SK-N-SH (cell line): ENCODE data around the gene PGAM2. TPM values are rescaled to one million over a fixed set of nuclear protein-coding genes. Genes with fewer than 3 reads are reported as not detected.

ENCODE experiments used
- CTCF ChIA-PET: fragments of 300-600, 350-600 bp; formaldehyde crosslinking; extraction: SDS; loops from one replicate; lab custom pipeline; 2021; lab: Yijun Ruan, JAX
- POLR2A ChIA-PET: fragments of 350-600 bp; sonication (Branson Sonifier 250); formaldehyde crosslinking; extraction: SDS; loops from one replicate; lab custom pipeline; 2020; ENCODE audit warnings: antibody characterized with exemption, inconsistent platforms; lab: Yijun Ruan, JAX
- DNase-seq: peaks from one replicate; pipeline ENCODE4 v3.0.0; 2012
- H2AFZ ChIP-seq: fragments of 200-600 bp; sonication (generic); 2 replicates; pipeline ENCODE4 v1.8.1; 2016; ENCODE audit warnings: antibody characterized with exemption, mild to moderate bottlenecking, low read depth
- H3F3A ChIP-seq: fragments of 200-600 bp; sonication (generic); replicated peaks from 2 replicates; pipeline ENCODE3; 2016; ENCODE audit warnings: antibody characterized with exemption, mild to moderate bottlenecking; ENCODE audit not compliant: insufficient read depth
- H3K27ac ChIP-seq, 2 experiments: fragments of 200-500 bp in 1 of 2; fragments of 200-600 bp in 1 of 2; sonication (Bioruptor generic) in 1 of 2; sonication (generic), shearing (Covaris generic) in 1 of 2; 2 replicates each; pipeline versions ENCODE4 v1.5.1 to v1.6.1; 2014 to 2016; ENCODE audit warnings: low read depth in 2 of 2, inconsistent platforms in 1 of 2, low read length in 1 of 2, mild to moderate bottlenecking in 1 of 2, mixed read lengths in 1 of 2
- H3K27me3 ChIP-seq: fragments of 200-600 bp; sonication (generic), shearing (Covaris generic); 2 replicates; pipeline ENCODE4 v1.6.1; 2016; ENCODE audit warnings: mixed run types; ENCODE audit not compliant: insufficient read depth
- H3K36me3 ChIP-seq, 2 experiments: fragments of 200-500 bp in 1 of 2; fragments of 200-600 bp in 1 of 2; sonication (Bioruptor generic) in 1 of 2; sonication (generic) in 1 of 2; replicated peaks in 1 of 2; 2 replicates each; pipeline versions ENCODE3 to v1.5.1; 2014 to 2016; ENCODE audit warnings: low read length in 1 of 2, mild to moderate bottlenecking in 1 of 2; ENCODE audit not compliant: insufficient read depth in 2 of 2, control insufficient read depth in 1 of 2
- H3K4me1 ChIP-seq, 2 experiments: fragments of 200-500 bp in 1 of 2; fragments of 200-600 bp in 1 of 2; sonication (Bioruptor generic) in 1 of 2; sonication (generic), shearing (Covaris generic) in 1 of 2; 2 replicates each; pipeline versions ENCODE4 v1.5.1 to v1.6.1; 2014 to 2016; ENCODE audit warnings: low read depth in 1 of 2, low read length in 1 of 2, mixed run types in 1 of 2; ENCODE audit not compliant: insufficient read depth in 2 of 2, control insufficient read depth in 1 of 2
- H3K4me2 ChIP-seq: fragments of 200-600 bp; sonication (generic), shearing (Covaris generic); 2 replicates; pipeline ENCODE4 v1.6.1; 2017; ENCODE audit warnings: mixed run types
- H3K4me3 ChIP-seq, 2 experiments: fragments of 200-500 bp in 1 of 2; fragments of 200-600 bp in 1 of 2; sonication (Bioruptor generic) in 1 of 2; sonication (generic), shearing (Covaris generic) in 1 of 2; 2 replicates each; pipeline versions ENCODE4 v1.5.1 to v1.8.1; 2014 to 2016; ENCODE audit warnings: low read depth in 2 of 2, inconsistent platforms in 1 of 2, low read length in 1 of 2, mild to moderate bottlenecking in 1 of 2, mixed read lengths in 1 of 2, moderate library complexity in 1 of 2
- H3K79me2 ChIP-seq: fragments of 200-600 bp; sonication (generic); 2 replicates; pipeline ENCODE4 v1.8.1; 2017; ENCODE audit warnings: mild to moderate bottlenecking; ENCODE audit not compliant: insufficient read depth
- H3K9ac ChIP-seq: fragments of 200-600 bp; sonication (generic); 2 replicates; pipeline ENCODE4 v1.6.1; 2017; ENCODE audit warnings: mixed run types
- H3K9me2 ChIP-seq: fragments of 200-600 bp; sonication (generic); 2 replicates; pipeline ENCODE4 v1.6.1; 2017; ENCODE audit warnings: mixed run types
- H3K9me3 ChIP-seq: fragments of 200-600 bp; sonication (generic); 2 replicates; pipeline ENCODE4 v1.6.1; 2017; ENCODE audit warnings: mixed run types, mild to moderate bottlenecking, moderate library complexity
- H4K20me1 ChIP-seq: fragments of 200-600 bp; sonication (generic); 2 replicates; pipeline ENCODE4 v1.6.1; 2017; ENCODE audit warnings: mild to moderate bottlenecking, mixed run types; ENCODE audit not compliant: insufficient read depth
- CHD2 ChIP-seq: fragments of 150-350 bp; IDR thresholded peaks from 2 replicates; pipeline ENCODE4 v1.6.1; 2018; ENCODE audit warnings: low read length; ENCODE audit not compliant: partially characterized antibody
- CTCF ChIP-seq: fragments of 200-600 bp; sonication (generic); IDR thresholded peaks from 2 replicates; pipeline ENCODE4 v1.6.1; 2017; ENCODE audit warnings: antibody characterized with exemption, mild to moderate bottlenecking, moderate library complexity
- FOXJ3 ChIP-seq: sonication (generic); formaldehyde crosslinking; IDR thresholded peaks from 2 replicates; pipeline ENCODE4 v1.5.1; 2020; ENCODE audit warnings: mild to moderate bottlenecking, missing genetic modification reagents
- FOXM1 ChIP-seq: IDR thresholded peaks from 2 replicates; pipeline ENCODE4 v1.4.0; 2012; ENCODE audit warnings: low read depth, mild to moderate bottlenecking
- NFIC ChIP-seq: IDR thresholded peaks from 2 replicates; pipeline ENCODE4 v1.4.0; 2012; ENCODE audit warnings: borderline replicate concordance
- PBX3 ChIP-seq: IDR thresholded peaks from 2 replicates; pipeline ENCODE4; 2012
- TAF1 ChIP-seq: IDR thresholded peaks from 2 replicates; pipeline ENCODE4 v1.6.1; 2012; ENCODE audit warnings: low read depth, mild to moderate bottlenecking, low read length, moderate library complexity, borderline replicate concordance
- TEAD4 ChIP-seq: IDR thresholded peaks from 2 replicates; pipeline ENCODE4 v1.4.0; 2012; ENCODE audit warnings: mild to moderate bottlenecking, borderline replicate concordance; ENCODE audit not compliant: insufficient read depth
- USF1 ChIP-seq: IDR thresholded peaks from 2 replicates; pipeline ENCODE4 v1.4.0; 2012; ENCODE audit warnings: low read depth, borderline replicate concordance
- USF2 ChIP-seq: fragments of 150-350 bp; IDR thresholded peaks from 2 replicates; pipeline ENCODE4 v1.6.1; 2017; ENCODE audit warnings: antibody characterized with exemption, low read length, low read depth, borderline replicate concordance
- WGBS: methylation state at CpG from one replicate; pipeline ENCODE4 v1.1.6; 2017; ENCODE audit warnings: low lambda C conversion rate; 5-methylcytosine and 5-hydroxymethylcytosine counted together
- polyA plus RNA-seq, 3 experiments: library from polyadenylated mRNA; depleted of rRNA; stranded (reverse); fragments of >200 nt; gene quantifications; 2 replicates each; pipeline ENCODE4 v1.2.3, GENCODE V29; 2012

Gene PGAM2
- polyA plus RNA-seq, 1 of the 3 experiments (the other 2 are of a cell fraction), result 0.79 TPM

- no peak; the same call in 1 of the 2 replicates for TF ChIP-seq USF2
- peak; percentile 85 for TF ChIP-seq NFIC
- TF ChIP-seq FOXM1, result no peak
- no peak; the same call in 1 of the 2 replicates for TF ChIP-seq PBX3
- TF ChIP-seq TAF1, result no peak
- TF ChIP-seq USF1, result no peak
- no peak for TF ChIP-seq TEAD4
- no peak for TF ChIP-seq FOXJ3
- no peak for TF ChIP-seq CHD2
Measured at GRCh38 chr7:44072364-44073231, 7.2 kb upstream of the PGAM2 start (continued).

GRCh38 chr7:44071726-44072363 is 6.5 kb upstream of the PGAM2 start:
- ChIA-PET CTCF (interaction anchor here (0.7 to 4.4 kb wide), 30 partner anchors 8 to 493 kb away, joined by 3 to 68 read pairs (median 5); partner anchors contain the start of genes GCK, POLD2 and YKT6), POLR2A (interaction anchor here (0.6 to 1.9 kb wide), 8 partner anchors 8 to 131 kb away, joined by 3 to 6 read pairs (median 4); partner anchors contain the start of genes DBNL and YKT6)
- H3K4me1 ChIP-seq, result peaks cover 5 to 30% of the 10 kb centered on the region in 2 experiments
- WGBS, result 69% methylated on average over 9 of the region's 9 CpGs
- DNase-seq, result no peak
- H4K20me1 ChIP-seq, result no peaks in the 10 kb centered on the region
- no peak overlapping the region for H3K4me3 ChIP-seq
- peaks cover 50% of the 10 kb centered on the region for H3F3A ChIP-seq
- H3K79me2 ChIP-seq, result no peaks in the 10 kb centered on the region
- no peak for TF ChIP-seq CTCF
- peaks cover 6 to 29% of the 10 kb centered on the region in 2 experiments for H3K36me3 ChIP-seq
- H3K9me3 ChIP-seq, result no peaks in the 10 kb centered on the region
- no peaks in the 10 kb centered on the region for H3K27me3 ChIP-seq
- peak overlapping the region; percentile 7 to 55; a peak in 3 of 4 replicates for H3K27ac ChIP-seq
- no peaks in the 10 kb centered on the region for H3K9me2 ChIP-seq
- H3K9ac ChIP-seq, result no peak overlapping the region; the same call in 1 of the 2 replicates
- H2AFZ ChIP-seq, result no peak overlapping the region
- H3K4me2 ChIP-seq, result peak overlapping the region; percentile 13; the same call in 1 of the 2 replicates
